Stimulated activated naive CD8-positive, alpha-beta T cell treated with anti-CD3 and anti-CD28 coated beads, Interleukin-15, Interleukin-2, amounts not matched to agents 100 U/mL and 50 U/mL, for 24 hours (primary cell): ENCODE measurements around the gene DAZ3.
"Not testable (repeated sequence)": the region's sequence is repeated elsewhere in the genome, so short reads cannot be mapped to it uniquely, and the experiment has no call there.

ENCODE experiments used
- ATAC-seq: fragments of 150-1000 bp; cut with Tn5 transposase; one replicate; pipeline ENCODE4 v1.10.0; 2021
- DNase-seq: peaks from one replicate; pipeline ENCODE4 v3.0.0; 2021

DAZ3 gene, protein sequence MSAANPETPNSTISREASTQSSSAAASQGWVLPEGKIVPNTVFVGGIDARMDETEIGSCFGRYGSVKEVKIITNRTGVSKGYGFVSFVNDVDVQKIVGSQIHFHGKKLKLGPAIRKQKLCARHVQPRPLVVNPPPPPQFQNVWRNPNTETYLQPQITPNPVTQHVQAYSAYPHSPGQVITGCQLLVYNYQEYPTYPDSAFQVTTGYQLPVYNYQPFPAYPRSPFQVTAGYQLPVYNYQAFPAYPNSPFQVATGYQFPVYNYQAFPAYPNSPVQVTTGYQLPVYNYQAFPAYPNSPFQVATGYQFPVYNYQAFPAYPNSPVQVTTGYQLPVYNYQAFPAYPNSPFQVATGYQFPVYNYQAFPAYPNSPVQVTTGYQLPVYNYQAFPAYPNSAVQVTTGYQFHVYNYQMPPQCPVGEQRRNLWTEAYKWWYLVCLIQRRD

DNA sequence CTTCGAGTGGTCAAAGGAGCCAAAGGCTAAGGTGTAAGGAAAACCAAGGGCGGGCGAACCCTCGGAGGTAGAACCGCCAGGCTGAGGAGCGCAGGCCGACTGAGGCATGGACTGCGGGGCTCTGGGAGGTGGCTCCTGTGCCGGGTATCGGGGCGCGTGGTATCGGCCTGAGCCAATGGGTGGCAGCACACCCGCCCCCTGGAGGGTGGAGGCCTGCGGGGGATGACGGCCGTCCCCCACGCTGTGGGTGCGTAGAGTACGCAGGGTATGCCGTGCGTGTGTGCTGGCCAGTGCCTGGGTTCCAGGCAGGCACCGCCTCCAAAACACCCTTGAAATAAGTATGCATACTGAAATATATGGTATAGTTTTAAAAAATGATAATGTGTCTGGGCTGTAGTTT lies at the start of gene DAZ3:
Gene DAZ3, minus strand, starts transcription at position 101 of the 400 bp plus-strand sequence. CDS start 208 bp downstream, outside the sequence.
- DNase-seq, ATAC-seq: not testable (repeated sequence)

DNA sequence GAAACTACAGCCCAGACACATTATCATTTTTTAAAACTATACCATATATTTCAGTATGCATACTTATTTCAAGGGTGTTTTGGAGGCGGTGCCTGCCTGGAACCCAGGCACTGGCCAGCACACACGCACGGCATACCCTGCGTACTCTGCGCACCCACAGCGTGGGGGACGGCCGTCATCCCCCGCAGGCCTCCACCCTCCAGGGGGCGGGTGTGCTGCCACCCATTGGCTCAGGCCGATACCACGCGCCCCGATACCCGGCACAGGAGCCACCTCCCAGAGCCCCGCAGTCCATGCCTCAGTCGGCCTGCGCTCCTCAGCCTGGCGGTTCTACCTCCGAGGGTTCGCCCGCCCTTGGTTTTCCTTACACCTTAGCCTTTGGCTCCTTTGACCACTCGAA lies 20.4 kb upstream of the DAZ3 start, which contains the start of gene DAZ4:
Gene DAZ4, plus strand, starts transcription at position 301 of the 400 bp plus-strand sequence. CDS start 208 bp downstream, outside the sequence.
- ATAC-seq, DNase-seq: not testable (repeated sequence)

DNA sequence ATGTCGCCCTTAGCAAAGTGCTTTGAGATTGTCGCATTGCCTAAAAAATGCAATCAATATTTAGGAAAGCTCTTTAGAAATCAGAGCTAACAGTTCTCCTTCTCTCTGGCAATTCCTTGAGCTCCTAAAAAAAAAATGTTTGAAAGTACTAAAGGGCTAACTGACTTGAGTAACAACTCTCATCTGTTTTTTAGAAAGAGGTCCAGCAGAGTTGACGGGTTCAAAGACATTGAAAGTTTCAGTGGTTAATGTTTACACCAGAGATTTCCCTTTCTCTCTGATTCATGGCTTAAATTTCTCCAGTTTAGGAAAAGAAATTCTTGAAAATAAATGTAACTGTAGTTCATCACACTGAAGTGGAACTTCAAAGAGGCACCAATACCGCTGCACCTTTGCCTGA lies 11.9 kb upstream of the DAZ3 start:
- DNase-seq, result not testable (repeated sequence)

DNA sequence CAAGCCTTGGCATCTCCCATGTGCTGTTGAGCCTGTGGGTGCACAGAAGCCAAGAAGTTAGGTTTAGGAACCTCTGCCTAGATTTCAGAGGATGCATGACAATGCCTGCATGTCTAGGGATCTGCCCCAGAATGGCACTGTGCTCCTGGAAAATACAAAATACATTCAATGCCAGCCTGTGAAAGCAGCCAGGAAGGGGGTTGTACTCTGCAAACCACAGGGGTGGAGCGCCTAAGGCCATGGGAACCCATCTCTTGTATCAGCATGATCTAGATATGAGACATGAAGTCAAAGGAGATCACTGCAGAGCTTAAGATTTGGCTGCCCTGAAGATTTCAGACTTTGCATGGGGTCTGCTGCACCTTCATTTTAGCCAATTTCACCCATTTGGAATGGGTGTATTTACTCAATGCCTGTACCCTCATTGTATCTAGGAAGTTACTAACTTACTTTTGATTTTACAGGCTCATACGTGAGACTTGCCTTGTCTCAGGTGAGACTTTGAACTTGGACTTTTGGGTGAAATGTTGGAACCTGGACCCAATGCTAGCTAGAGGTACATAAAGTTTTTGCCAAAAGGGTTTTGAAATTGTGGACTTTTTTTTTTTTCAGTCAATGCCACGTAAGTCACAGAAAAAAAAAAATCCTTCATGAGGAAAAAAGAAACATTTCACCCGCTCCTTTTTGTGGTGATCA lies 11.1 kb upstream of the DAZ3 start:
- DNase-seq, ATAC-seq: not testable (repeated sequence)

More for the DNA sequence above, 11.9 kb upstream of the DAZ3 start:
- ATAC-seq, result not testable (repeated sequence)

DNA sequence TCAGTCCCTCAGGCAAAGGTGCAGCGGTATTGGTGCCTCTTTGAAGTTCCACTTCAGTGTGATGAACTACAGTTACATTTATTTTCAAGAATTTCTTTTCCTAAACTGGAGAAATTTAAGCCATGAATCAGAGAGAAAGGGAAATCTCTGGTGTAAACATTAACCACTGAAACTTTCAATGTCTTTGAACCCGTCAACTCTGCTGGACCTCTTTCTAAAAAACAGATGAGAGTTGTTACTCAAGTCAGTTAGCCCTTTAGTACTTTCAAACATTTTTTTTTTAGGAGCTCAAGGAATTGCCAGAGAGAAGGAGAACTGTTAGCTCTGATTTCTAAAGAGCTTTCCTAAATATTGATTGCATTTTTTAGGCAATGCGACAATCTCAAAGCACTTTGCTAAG lies 8.6 kb upstream of the DAZ3 start:
- ATAC-seq, DNase-seq: not testable (repeated sequence)
